HTR-8/SVneo (cell line): ENCODE data around the gene IRF9.

Experiments used
- DNase-seq: peaks from one replicate; pipeline ENCODE4 v3.0.0; 2011; ENCODE audit warnings: low spot score, mixed read lengths; ENCODE audit not compliant: insufficient read length
- FAIRE-seq: peaks from 2 replicates; lab custom pipeline; 2011; peaks lifted over from hg19 to GRCh38; lab: Jason Lieb, UNC

IRF9 gene

GRCh38 chr14:24160850-24161804, at the start of gene IRF9:
TSS of gene IRF9 (plus strand) at chr14:24161265. CDS start at chr14:24162145, 880 bp downstream.
- FAIRE-seq (peak; percentile 31), DNase-seq (peak; percentile 89)

DNA sequence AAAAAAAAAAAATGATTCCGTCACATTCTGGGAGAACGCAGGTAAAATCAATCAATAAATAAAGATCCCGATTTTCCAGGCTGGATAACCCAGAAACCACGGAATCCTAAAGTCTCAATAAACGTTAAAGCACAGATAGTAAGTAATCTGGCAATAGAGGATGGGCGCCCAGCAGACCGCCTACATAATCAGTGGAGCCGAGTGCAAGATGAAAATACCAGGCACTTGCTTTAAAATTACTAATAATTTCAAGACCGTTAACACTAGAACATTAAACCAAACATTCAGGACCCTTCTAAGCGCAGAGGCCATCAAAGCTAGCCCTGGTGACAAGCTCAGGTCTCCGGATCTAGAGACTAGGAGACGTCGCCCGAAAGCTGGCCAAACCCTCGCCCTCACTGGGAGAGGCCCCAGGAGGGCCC, 47.7 kb upstream of the IRF9 start:
- FAIRE-seq: no peak
- no peak for DNase-seq

GRCh38 chr14:24113801-24114531, 47.1 kb upstream of the IRF9 start:
- no peak for FAIRE-seq

DNA sequence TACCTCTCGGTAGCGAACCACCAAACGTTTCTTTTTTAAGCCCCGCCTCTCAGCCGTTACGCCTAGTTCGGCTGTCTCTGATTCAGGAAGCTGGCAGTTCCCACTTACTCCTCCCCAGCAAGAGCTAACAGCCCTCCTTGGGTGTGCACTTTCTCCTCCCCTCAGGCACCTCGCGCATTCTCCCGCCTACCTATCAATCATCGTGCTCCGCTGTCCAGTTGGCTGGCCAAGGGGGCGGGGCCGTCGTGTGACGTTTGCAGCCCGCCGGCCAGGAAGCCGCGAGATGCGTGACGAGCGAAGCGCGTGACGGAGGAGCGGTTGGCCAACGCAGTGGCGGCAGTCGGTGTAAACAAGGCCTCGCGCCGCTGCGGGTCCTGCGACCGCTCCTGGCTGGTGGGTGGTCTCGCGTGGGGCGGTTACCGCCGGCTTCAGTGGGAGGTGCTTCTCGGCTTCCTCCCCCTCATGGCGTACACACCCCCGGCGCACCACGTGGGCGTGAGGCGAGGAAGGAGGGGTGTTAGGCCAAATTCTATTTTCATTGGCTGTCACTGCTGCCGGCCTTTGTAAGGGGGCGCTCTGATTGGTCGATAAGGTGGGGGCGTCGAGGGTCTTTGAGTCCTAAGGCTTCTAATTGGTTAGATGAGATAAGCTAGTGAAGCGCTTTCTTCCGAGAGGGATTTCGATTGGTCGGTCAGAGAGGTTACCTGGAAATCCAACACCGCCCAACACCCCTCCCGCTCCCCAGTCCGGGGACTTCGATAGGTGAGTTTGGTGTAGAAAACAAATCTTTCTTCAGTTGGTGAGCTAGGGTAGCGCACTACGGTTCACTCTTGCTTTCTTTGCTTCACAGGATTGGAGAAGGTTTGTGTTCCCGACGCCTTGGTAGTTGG, 46.3 kb upstream of the IRF9 start, which contains the start of the genes DCAF11 and NRL:
Gene DCAF11 (plus strand): TSS at position 246 of the 890 bp plus-strand sequence. CDS start 818 bp downstream, outside the sequence.
Gene NRL (minus strand): TSS at position 418 of the 890 bp plus-strand sequence. CDS start 32,101 bp downstream, outside the sequence.
- FAIRE-seq: peak; percentile 79
- peak; percentile 93 for DNase-seq

More at GRCh38 chr14:24113801-24114531, 47.1 kb upstream of the IRF9 start:
- DNase-seq: peak; percentile 61

GRCh38 chr14:24115422-24116127, 45.5 kb upstream of the IRF9 start:
- no peak for FAIRE-seq
- no peak for DNase-seq

GRCh38 chr14:24116128-24116814, 44.8 kb upstream of the IRF9 start:
- no peak for FAIRE-seq
- DNase-seq: no peak

GRCh38 chr14:24117179-24117578, 43.9 kb upstream of the IRF9 start:
- FAIRE-seq (no peak), DNase-seq (no peak)

GRCh38 chr14:24119691-24120090, 41.4 kb upstream of the IRF9 start:
- DNase-seq (no peak), FAIRE-seq (no peak)

DNA sequence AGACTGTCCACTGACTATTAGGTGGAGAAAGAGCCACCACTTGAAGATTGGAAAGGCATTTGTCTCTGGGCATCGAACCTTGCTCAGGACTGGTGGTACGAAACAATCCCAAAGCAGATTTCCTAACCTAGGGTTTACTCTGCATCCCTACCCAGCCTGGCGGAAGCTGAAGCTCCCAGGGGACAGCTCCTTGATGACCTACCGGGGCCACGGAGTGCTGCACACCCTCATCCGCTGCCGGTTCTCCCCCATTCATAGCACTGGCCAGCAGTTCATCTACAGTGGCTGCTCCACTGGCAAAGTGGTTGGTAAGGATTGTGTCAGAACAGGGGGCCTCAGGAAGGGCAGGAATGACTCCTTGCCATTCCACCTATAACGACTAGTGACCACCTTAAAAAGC, 39.9 kb upstream of the IRF9 start:
- FAIRE-seq (no peak), DNase-seq (no peak)

DNA sequence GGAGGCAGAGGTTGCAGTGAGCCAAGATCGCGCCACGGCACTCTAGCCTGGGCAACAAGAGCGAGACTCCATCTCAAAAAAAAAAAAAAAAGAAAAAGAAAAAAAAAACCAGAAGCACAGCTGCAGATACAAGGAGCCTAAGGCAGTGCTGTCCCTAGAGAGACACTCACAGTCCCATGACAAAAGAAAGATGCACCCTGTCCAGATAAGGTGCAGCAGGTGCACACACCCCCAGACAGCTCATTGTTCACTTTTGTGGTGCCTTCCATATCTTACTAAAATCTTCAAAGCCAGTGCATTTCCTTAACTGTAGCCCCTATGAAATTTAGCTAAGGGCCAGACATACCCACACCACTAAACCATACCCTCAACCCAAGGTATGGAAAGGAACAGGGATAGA, 38.6 kb upstream of the IRF9 start:
- no peak for DNase-seq
- FAIRE-seq: no peak

DNA sequence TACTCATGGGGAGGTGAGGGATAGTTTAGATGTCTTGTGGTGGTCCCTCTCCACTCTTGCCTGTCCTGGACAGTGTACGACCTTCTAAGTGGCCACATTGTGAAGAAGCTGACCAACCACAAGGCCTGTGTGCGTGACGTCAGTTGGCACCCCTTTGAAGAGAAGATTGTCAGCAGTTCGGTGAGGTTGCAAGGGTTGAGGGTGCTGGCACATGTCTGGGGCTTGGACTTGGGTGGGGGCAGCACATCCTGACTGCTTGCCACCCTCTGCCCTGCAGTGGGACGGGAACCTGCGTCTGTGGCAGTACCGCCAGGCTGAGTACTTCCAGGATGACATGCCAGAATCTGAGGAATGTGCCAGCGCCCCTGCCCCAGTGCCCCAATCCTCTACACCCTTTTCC, 38.2 kb upstream of the IRF9 start:
- DNase-seq (no peak), FAIRE-seq (no peak)

- FAIRE-seq: no peak
- no peak for DNase-seq
Observed at GRCh38 chr14:24123424-24124417, 37.3 kb upstream of the IRF9 start.

- DNase-seq (no peak), FAIRE-seq (no peak)
Observed at GRCh38 chr14:24126939-24127338, 34.1 kb upstream of the IRF9 start.

- no peak for FAIRE-seq
- no peak for DNase-seq
Observed at GRCh38 chr14:24127673-24128072, 33.4 kb upstream of the IRF9 start.

DNA sequence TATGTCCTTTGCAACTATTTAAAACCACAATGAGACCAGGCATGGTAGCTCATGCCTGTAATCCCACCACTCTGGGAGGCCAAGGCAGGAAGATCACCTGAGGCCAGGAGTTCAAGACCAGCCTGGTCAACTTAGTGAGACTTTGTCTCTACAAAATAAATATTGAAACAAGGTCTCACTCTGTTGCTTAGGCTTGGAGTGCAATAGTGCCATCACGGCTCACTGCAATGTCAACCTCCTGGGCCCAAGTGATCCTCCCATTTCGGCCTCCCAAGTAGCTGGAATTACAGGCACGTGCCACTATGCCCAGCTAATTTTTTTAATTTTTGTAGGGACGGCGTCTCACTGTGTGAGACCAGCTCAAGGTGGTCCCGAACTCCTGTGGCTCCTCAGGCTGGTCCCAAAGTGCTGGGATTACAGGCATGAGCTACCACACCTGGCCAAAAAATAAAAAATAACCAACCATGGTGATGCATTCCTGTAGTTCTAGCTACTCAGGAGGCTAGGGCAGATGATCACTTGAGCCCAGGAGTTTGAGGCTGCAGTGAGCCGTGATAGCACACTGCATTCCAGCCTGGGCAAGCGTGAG, 31.6 kb upstream of the IRF9 start:
- FAIRE-seq: no peak
- no peak for DNase-seq

- FAIRE-seq: no peak
- no peak for DNase-seq
Observed at GRCh38 chr14:24130380-24130716, 30.7 kb upstream of the IRF9 start, which contains the start of gene FITM1. TSS of gene FITM1 (plus strand) at chr14:24130659. CDS start at chr14:24131564, 905 bp downstream.
